PC-9 (cell line): ENCODE measurements around the gene UNC45A.

Source experiments
- EZH2 ChIP-seq: fragments of 200-600 bp; sonication (generic); IDR thresholded peaks from 2 replicates; pipeline ENCODE4 v1.8.0; 2017; ENCODE audit warnings: antibody characterized with exemption, low read depth
- TF ChIP-seq, protein P1 (sequence below): fragments of 200-600 bp; sonication (generic); conservative IDR thresholded peaks from 2 replicates; pipeline ENCODE4 v1.6.1; 2017; ENCODE audit warnings: mixed run types, antibody characterized with exemption, mild to moderate bottlenecking, moderate library complexity

DNA sequence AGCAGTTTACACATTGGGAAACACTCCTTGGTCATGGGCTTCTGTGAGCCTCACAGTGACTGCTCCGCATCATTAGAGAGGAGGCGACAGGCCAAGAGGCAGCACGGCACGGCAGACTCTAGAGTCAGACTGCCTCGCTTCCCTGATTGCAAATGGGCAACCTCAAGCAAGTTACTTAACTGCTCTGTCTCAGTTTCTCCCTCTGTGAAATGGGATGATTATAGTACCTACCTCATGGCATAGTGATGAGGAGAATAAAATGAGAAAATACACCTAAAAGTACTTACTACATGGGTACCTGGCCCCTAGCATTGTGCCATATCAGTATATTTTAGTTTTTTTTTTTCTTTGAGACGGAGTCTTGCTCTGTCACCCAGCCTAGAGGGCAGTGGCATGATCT lies 15.6 kb downstream of the UNC45A start:
- no peak for TF ChIP-seq EZH2
- TF ChIP-seq, protein P1, sequence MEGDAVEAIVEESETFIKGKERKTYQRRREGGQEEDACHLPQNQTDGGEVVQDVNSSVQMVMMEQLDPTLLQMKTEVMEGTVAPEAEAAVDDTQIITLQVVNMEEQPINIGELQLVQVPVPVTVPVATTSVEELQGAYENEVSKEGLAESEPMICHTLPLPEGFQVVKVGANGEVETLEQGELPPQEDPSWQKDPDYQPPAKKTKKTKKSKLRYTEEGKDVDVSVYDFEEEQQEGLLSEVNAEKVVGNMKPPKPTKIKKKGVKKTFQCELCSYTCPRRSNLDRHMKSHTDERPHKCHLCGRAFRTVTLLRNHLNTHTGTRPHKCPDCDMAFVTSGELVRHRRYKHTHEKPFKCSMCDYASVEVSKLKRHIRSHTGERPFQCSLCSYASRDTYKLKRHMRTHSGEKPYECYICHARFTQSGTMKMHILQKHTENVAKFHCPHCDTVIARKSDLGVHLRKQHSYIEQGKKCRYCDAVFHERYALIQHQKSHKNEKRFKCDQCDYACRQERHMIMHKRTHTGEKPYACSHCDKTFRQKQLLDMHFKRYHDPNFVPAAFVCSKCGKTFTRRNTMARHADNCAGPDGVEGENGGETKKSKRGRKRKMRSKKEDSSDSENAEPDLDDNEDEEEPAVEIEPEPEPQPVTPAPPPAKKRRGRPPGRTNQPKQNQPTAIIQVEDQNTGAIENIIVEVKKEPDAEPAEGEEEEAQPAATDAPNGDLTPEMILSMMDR, result no peak
